Trophoblast cell (in vitro differentiated cells and primary cell): ENCODE results near the gene TGM3.

Source experiments
- DNase-seq, 2 donors: peaks; one replicate each; pipeline ENCODE4 v3.0.0-alpha.2; 2016
- H2AFZ ChIP-seq: 2 replicates; pipeline ENCODE4 v1.6.1; 2013; ENCODE audit warnings: low read length, moderate library complexity, mild to moderate bottlenecking; ENCODE audit not compliant: insufficient read depth, poor library complexity
- H2AK5ac ChIP-seq: 2 replicates; pipeline ENCODE4 v1.6.1; 2013; ENCODE audit warnings: mild to moderate bottlenecking, low read length
- H2BK120ac ChIP-seq: 2 replicates; pipeline ENCODE4 v1.6.1; 2013; ENCODE audit warnings: low read length, mild to moderate bottlenecking, moderate library complexity; ENCODE audit not compliant: insufficient read depth, poor library complexity
- H2BK12ac ChIP-seq: 2 replicates; pipeline ENCODE4 v1.6.1; 2013; ENCODE audit warnings: mild to moderate bottlenecking, low read length, moderate library complexity
- H2BK5ac ChIP-seq: 2 replicates; pipeline ENCODE4 v1.6.1; 2013; ENCODE audit warnings: low read length, low read depth, moderate library complexity, mild to moderate bottlenecking; ENCODE audit not compliant: poor library complexity
- H3K14ac ChIP-seq: 2 replicates; pipeline ENCODE4 v1.6.1; 2013; ENCODE audit warnings: mild to moderate bottlenecking, low read length
- H3K18ac ChIP-seq: 2 replicates; pipeline ENCODE4 v1.6.1; 2013; ENCODE audit warnings: mild to moderate bottlenecking, low read length
- H3K23ac ChIP-seq: 2 replicates; pipeline ENCODE4 v1.6.1; 2013; ENCODE audit warnings: low read length
- H3K27ac ChIP-seq: 2 replicates; pipeline ENCODE4 v1.5.1; 2013; ENCODE audit warnings: low read depth, mild to moderate bottlenecking, inconsistent platforms, low read length, moderate library complexity
- H3K27me3 ChIP-seq: 2 replicates; pipeline ENCODE4 v1.6.1; 2013; ENCODE audit warnings: inconsistent platforms, mild to moderate bottlenecking, low read length, moderate library complexity; ENCODE audit not compliant: insufficient read depth
- H3K36me3 ChIP-seq, 2 experiments: 1 replicate in 1 of 2; 2 replicates in 1 of 2; pipeline ENCODE4 v1.6.1; 2013; ENCODE audit warnings: low read length in 2 of 2, mild to moderate bottlenecking in 2 of 2, moderate library complexity in 1 of 2; ENCODE audit not compliant: insufficient read depth in 2 of 2, control insufficient read depth in 1 of 2
- H3K4ac ChIP-seq: 2 replicates; pipeline ENCODE4 v1.6.1; 2013; ENCODE audit warnings: low read depth, mild to moderate bottlenecking, low read length, moderate library complexity
- H3K4me1 ChIP-seq, 2 experiments: 1 replicate in 1 of 2; 2 replicates in 1 of 2; pipeline ENCODE4 v1.6.1; 2013; ENCODE audit warnings: low read length in 2 of 2, mild to moderate bottlenecking in 2 of 2, moderate library complexity in 1 of 2; ENCODE audit not compliant: insufficient read depth in 2 of 2, control insufficient read depth in 1 of 2
- H3K4me2 ChIP-seq: 2 replicates; pipeline ENCODE4 v1.6.1; 2013; ENCODE audit warnings: inconsistent platforms, mild to moderate bottlenecking, low read length, moderate library complexity
- H3K4me3 ChIP-seq: 2 replicates; pipeline ENCODE4 v1.5.1; 2013; ENCODE audit warnings: mild to moderate bottlenecking, low read depth, low read length, inconsistent platforms
- H3K79me1 ChIP-seq: one replicate; pipeline ENCODE4 v1.6.1; 2013; ENCODE audit warnings: low read length
- H3K79me2 ChIP-seq: 2 replicates; pipeline ENCODE4 v1.6.1; 2013; ENCODE audit warnings: low read length, mild to moderate bottlenecking; ENCODE audit not compliant: control insufficient read depth, insufficient read depth, poor library complexity
- H3K9ac ChIP-seq: 2 replicates; pipeline ENCODE4 v1.6.1; 2013; ENCODE audit warnings: mild to moderate bottlenecking, low read length
- H3K9me3 ChIP-seq: 2 replicates; pipeline ENCODE4 v1.6.1; 2013; ENCODE audit warnings: low read depth, mild to moderate bottlenecking, control low read depth, inconsistent platforms, low read length; ENCODE audit not compliant: insufficient read depth
- H4K12ac ChIP-seq: 2 replicates; pipeline ENCODE4 v1.6.1; 2013; ENCODE audit warnings: low read depth, mild to moderate bottlenecking, low read length, moderate library complexity
- H4K8ac ChIP-seq: 2 replicates; pipeline ENCODE4 v1.6.1; 2013; ENCODE audit warnings: low read depth, mild to moderate bottlenecking, low read length, moderate library complexity
- H4K91ac ChIP-seq: one replicate; pipeline ENCODE4 v1.6.1; 2013; ENCODE audit warnings: low read depth, mild to moderate bottlenecking, low read length, moderate library complexity
- WGBS: extraction: QIAGEN DNeasy Blood & Tissue Kit; methylation state at CpG from one replicate; pipeline ENCODE4 v1.1.7; 2013; ENCODE audit warnings: missing lambda C conversion rate; ENCODE audit not compliant: insufficient read length, insufficient coverage; ENCODE audit errors: extremely low coverage; 5-methylcytosine and 5-hydroxymethylcytosine counted together

The TGM3 gene

GRCh38 chr20:2279253-2279779 lies 16.5 kb upstream of the TGM3 start:
- Histone ChIP-seq H2AK5ac (no peak overlapping the region), H3K36me3 (no peaks in the 10 kb centered on the region), H3K4me2 (no peak overlapping the region), H3K14ac (no peak overlapping the region), H3K79me1 (no peaks in the 10 kb centered on the region), H3K79me2 (no peaks in the 10 kb centered on the region), H3K18ac (no peak overlapping the region), H2AFZ (no peak overlapping the region), H2BK120ac (no peak overlapping the region), H2BK12ac (no peak overlapping the region), H3K27me3 (no peaks in the 10 kb centered on the region), H3K4ac (no peak overlapping the region), H3K4me1 (peaks cover 0 to 2% of the 10 kb centered on the region in 2 experiments), H3K9me3 (peaks cover 2% of the 10 kb centered on the region), H3K9ac (no peak overlapping the region), H3K4me3 (no peak overlapping the region), H4K91ac (no peak overlapping the region), H3K27ac (no peak overlapping the region), H3K23ac (no peak overlapping the region), H4K8ac (no peak overlapping the region), H2BK5ac (no peak overlapping the region), H4K12ac (no peak overlapping the region)
- DNase-seq: no peak
- WGBS: no CpG with 5 or more reads among the region's 5 CpGs

- H3K9ac ChIP-seq: no peak overlapping the region
- no peak overlapping the region for H2BK12ac ChIP-seq
- no peak overlapping the region for H2AK5ac ChIP-seq
- H3K27ac ChIP-seq: no peak overlapping the region
- no peaks in the 10 kb centered on the region for H3K79me1 ChIP-seq
- no peak overlapping the region for H3K18ac ChIP-seq
- H3K4me3 ChIP-seq: no peak overlapping the region
- H3K4ac ChIP-seq: no peak overlapping the region
- no peak overlapping the region for H2AFZ ChIP-seq
- H3K23ac ChIP-seq: no peak overlapping the region
- no peak overlapping the region for H3K4me2 ChIP-seq
- DNase-seq: no peak
- H3K4me1 ChIP-seq: peaks cover 5 to 8% of the 10 kb centered on the region in 2 experiments
- no peaks in the 10 kb centered on the region for H3K27me3 ChIP-seq
- H3K36me3 ChIP-seq: no peaks in the 10 kb centered on the region
- peaks cover 2% of the 10 kb centered on the region for H3K9me3 ChIP-seq
- no peak overlapping the region for H2BK5ac ChIP-seq
- no peak overlapping the region for H4K12ac ChIP-seq
- H2BK120ac ChIP-seq: no peak overlapping the region
- H4K91ac ChIP-seq: no peak overlapping the region
- H4K8ac ChIP-seq: no peak overlapping the region
- no peaks in the 10 kb centered on the region for H3K79me2 ChIP-seq
- no peak overlapping the region for H3K14ac ChIP-seq
- no CpG with 5 or more reads among the region's 6 CpGs for WGBS
Observed at GRCh38 chr20:2280082-2280481, 15.7 kb upstream of the TGM3 start.

GRCh38 chr20:2281563-2281962 lies 14.2 kb upstream of the TGM3 start:
- Histone ChIP-seq H4K91ac (no peak overlapping the region), H3K14ac (no peak overlapping the region), H3K4me1 (peaks cover 7 to 10% of the 10 kb centered on the region in 2 experiments), H2AFZ (no peak overlapping the region), H3K23ac (no peak overlapping the region), H3K27me3 (no peaks in the 10 kb centered on the region), H3K9ac (no peak overlapping the region), H2BK12ac (no peak overlapping the region), H3K79me1 (no peaks in the 10 kb centered on the region), H4K12ac (no peak overlapping the region), H3K18ac (no peak overlapping the region), H3K79me2 (no peaks in the 10 kb centered on the region), H3K4me3 (no peak overlapping the region), H3K36me3 (no peaks in the 10 kb centered on the region), H3K4me2 (no peak overlapping the region), H3K27ac (no peak overlapping the region), H3K4ac (no peak overlapping the region), H2BK120ac (no peak overlapping the region), H3K9me3 (peaks cover 3% of the 10 kb centered on the region), H2AK5ac (no peak overlapping the region), H2BK5ac (no peak overlapping the region), H4K8ac (no peak overlapping the region)
- DNase-seq: no peak
- WGBS: no CpG with 5 or more reads among the region's 3 CpGs

- H3K9ac ChIP-seq: no peak overlapping the region
- H2BK5ac ChIP-seq: no peak overlapping the region
- no peak overlapping the region for H4K91ac ChIP-seq
- no peak overlapping the region for H3K14ac ChIP-seq
- H4K8ac ChIP-seq: no peak overlapping the region
- no peak overlapping the region for H2AK5ac ChIP-seq
- peak overlapping the region; percentile 7 for H3K23ac ChIP-seq
- H2BK120ac ChIP-seq: no peak overlapping the region
- no peak overlapping the region for H3K27ac ChIP-seq
- H2AFZ ChIP-seq: no peak overlapping the region
- no peak overlapping the region for H2BK12ac ChIP-seq
- no peaks in the 10 kb centered on the region for H3K79me1 ChIP-seq
- H3K9me3 ChIP-seq: peaks cover 3% of the 10 kb centered on the region
- H3K4me1 ChIP-seq: peaks cover 7 to 10% of the 10 kb centered on the region in 2 experiments
- no peaks in the 10 kb centered on the region for H3K27me3 ChIP-seq
- H3K36me3 ChIP-seq: no peaks in the 10 kb centered on the region
- no peak overlapping the region for H3K4me2 ChIP-seq
- no peak overlapping the region for H3K4ac ChIP-seq
- H3K18ac ChIP-seq: no peak overlapping the region
- DNase-seq: no peak
- no CpG with 5 or more reads among the region's 5 CpGs for WGBS
- no peak overlapping the region for H4K12ac ChIP-seq
- H3K4me3 ChIP-seq: no peak overlapping the region
- no peaks in the 10 kb centered on the region for H3K79me2 ChIP-seq
Observed at GRCh38 chr20:2282181-2282580, 13.6 kb upstream of the TGM3 start.
